ENCODE data around the gene NKAIN2.

NKAIN2 gene

GRCh38 chr6:124123617-124124209 is 320.0 kb downstream of the NKAIN2 start:
- Histone ChIP-seq H3K9me3 (no peaks in the 10 kb centered on the region), H3K27ac (no peak overlapping the region), H3K4me1 (ENCODE audit: control insufficient read depth in 1 of 2, insufficient read depth in 1 of 2, low read depth in 1 of 2, low read length in 1 of 2) (no peaks in the 10 kb centered on the region), H3K27me3 (no peaks in the 10 kb centered on the region), H3K4me3 (ENCODE audit: low read depth in 1 of 2, low read length in 1 of 2) (no peak overlapping the region), H3K36me3 (no peaks in the 10 kb centered on the region)
- TF ChIP-seq, protein P1, sequence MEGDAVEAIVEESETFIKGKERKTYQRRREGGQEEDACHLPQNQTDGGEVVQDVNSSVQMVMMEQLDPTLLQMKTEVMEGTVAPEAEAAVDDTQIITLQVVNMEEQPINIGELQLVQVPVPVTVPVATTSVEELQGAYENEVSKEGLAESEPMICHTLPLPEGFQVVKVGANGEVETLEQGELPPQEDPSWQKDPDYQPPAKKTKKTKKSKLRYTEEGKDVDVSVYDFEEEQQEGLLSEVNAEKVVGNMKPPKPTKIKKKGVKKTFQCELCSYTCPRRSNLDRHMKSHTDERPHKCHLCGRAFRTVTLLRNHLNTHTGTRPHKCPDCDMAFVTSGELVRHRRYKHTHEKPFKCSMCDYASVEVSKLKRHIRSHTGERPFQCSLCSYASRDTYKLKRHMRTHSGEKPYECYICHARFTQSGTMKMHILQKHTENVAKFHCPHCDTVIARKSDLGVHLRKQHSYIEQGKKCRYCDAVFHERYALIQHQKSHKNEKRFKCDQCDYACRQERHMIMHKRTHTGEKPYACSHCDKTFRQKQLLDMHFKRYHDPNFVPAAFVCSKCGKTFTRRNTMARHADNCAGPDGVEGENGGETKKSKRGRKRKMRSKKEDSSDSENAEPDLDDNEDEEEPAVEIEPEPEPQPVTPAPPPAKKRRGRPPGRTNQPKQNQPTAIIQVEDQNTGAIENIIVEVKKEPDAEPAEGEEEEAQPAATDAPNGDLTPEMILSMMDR (IDR thresholded peaks at IDR 0.05): no peak

DNA sequence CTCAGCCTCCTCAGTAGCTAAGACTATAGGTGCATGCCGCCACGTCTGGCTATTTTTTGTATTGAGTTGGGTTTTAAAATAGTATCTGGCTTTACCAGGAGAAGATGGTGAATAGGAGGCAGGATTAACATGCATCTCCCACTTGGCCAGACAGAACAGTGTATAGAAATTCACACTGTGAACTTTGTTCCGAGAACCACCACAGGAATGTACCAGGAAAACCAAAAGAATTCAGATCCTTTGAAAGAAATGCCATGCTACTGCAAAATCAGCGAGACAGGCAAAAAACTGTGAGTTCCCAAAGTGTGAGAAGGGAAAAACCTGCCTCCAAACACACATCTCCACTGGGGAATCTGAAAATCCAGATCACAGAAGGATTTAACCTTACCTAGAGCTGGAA is 327.6 kb downstream of the NKAIN2 start:
- Histone ChIP-seq H3K4me1 (ENCODE audit: control insufficient read depth in 1 of 2, insufficient read depth in 1 of 2, low read depth in 1 of 2, low read length in 1 of 2) (no peaks in the 10 kb centered on the region), H3K9me3 (no peaks in the 10 kb centered on the region), H3K4me3 (ENCODE audit: low read depth in 1 of 2, low read length in 1 of 2) (no peak overlapping the region), H3K27me3 (no peaks in the 10 kb centered on the region), H3K27ac (no peak overlapping the region), H3K36me3 (no peaks in the 10 kb centered on the region)
- TF ChIP-seq, protein P1 (IDR thresholded peaks at IDR 0.05): no peak

- Histone ChIP-seq H3K36me3 (no peaks in the 10 kb centered on the region), H3K4me1 (ENCODE audit: control insufficient read depth in 1 of 2, insufficient read depth in 1 of 2, low read depth in 1 of 2, low read length in 1 of 2) (no peaks in the 10 kb centered on the region), H3K27ac (no peak overlapping the region), H3K4me3 (ENCODE audit: low read depth in 1 of 2, low read length in 1 of 2) (no peak overlapping the region), H3K27me3 (no peaks in the 10 kb centered on the region), H3K9me3 (no peaks in the 10 kb centered on the region)
- TF ChIP-seq, protein P1 (IDR thresholded peaks at IDR 0.05): no peak
These were observed 328.1 kb downstream of the NKAIN2 start for GRCh38 chr6:124131779-124132178.

GRCh38 chr6:124132256-124132655 is 328.6 kb downstream of the NKAIN2 start:
- no peaks in the 10 kb centered on the region for H3K36me3 ChIP-seq
- TF ChIP-seq, protein P1 (IDR thresholded peaks at IDR 0.05): no peak
- no peaks in the 10 kb centered on the region for H3K27me3 ChIP-seq
- H3K4me1 ChIP-seq (ENCODE audit: control insufficient read depth in 1 of 2, insufficient read depth in 1 of 2, low read depth in 1 of 2, low read length in 1 of 2): no peaks in the 10 kb centered on the region
- no peaks in the 10 kb centered on the region for H3K9me3 ChIP-seq
- no peak overlapping the region for H3K4me3 ChIP-seq (ENCODE audit: low read depth in 1 of 2, low read length in 1 of 2)
- H3K27ac ChIP-seq: no peak overlapping the region

- Histone ChIP-seq H3K27me3 (no peaks in the 10 kb centered on the region), H3K36me3 (no peaks in the 10 kb centered on the region), H3K9me3 (no peaks in the 10 kb centered on the region), H3K27ac (no peak overlapping the region), H3K4me1 (ENCODE audit: control insufficient read depth in 1 of 2, insufficient read depth in 1 of 2, low read depth in 1 of 2, low read length in 1 of 2) (no peaks in the 10 kb centered on the region), H3K4me3 (ENCODE audit: low read depth in 1 of 2, low read length in 1 of 2) (no peak overlapping the region)
- TF ChIP-seq, protein P1 (IDR thresholded peaks at IDR 0.05): no peak
These were observed 339.2 kb downstream of the NKAIN2 start for GRCh38 chr6:124142852-124143251.

GRCh38 chr6:124143435-124143834 is 339.8 kb downstream of the NKAIN2 start:
- Histone ChIP-seq H3K27me3 (no peaks in the 10 kb centered on the region), H3K4me1 (ENCODE audit: control insufficient read depth in 1 of 2, insufficient read depth in 1 of 2, low read depth in 1 of 2, low read length in 1 of 2) (no peaks in the 10 kb centered on the region), H3K9me3 (no peaks in the 10 kb centered on the region), H3K4me3 (ENCODE audit: low read depth in 1 of 2, low read length in 1 of 2) (no peak overlapping the region), H3K27ac (no peak overlapping the region), H3K36me3 (no peaks in the 10 kb centered on the region)
- TF ChIP-seq, protein P1 (IDR thresholded peaks at IDR 0.05): no peak
